Hematopoietic multipotent progenitor cell treated with erythropoietin and hydrocortisone succinate and interleukin-3 and kit ligand, for 8 days (in vitro differentiated cells): Measurements from ENCODE around the gene C10orf62.
"Not testable (repeated sequence)": the region's sequence is repeated elsewhere in the genome, so short reads cannot be mapped to it uniquely, and the experiment has no call there.

Experiments used
- DNase-seq: peaks from one replicate; pipeline ENCODE4 v3.0.0-alpha.2; 2015

Gene C10orf62

GRCh38 chr10:97632949-97633884 is 43.7 kb downstream of the C10orf62 start, which contains the start of gene MORN4:
MORN4 (minus strand) TSS chr10:97633500; CDS start chr10:97619653, 13,847 bp downstream.
- DNase-seq, result peak; percentile 94

GRCh38 chr10:97633921-97634320 is 44.4 kb downstream of the C10orf62 start:
- peak; percentile 68 for DNase-seq

GRCh38 chr10:97635577-97635976 is 46.1 kb downstream of the C10orf62 start:
- DNase-seq, result no peak

GRCh38 chr10:97639090-97639489 is 49.6 kb downstream of the C10orf62 start:
- not testable (repeated sequence) for DNase-seq

GRCh38 chr10:97640174-97640867 is 50.8 kb downstream of the C10orf62 start, which contains the start of gene PI4K2A:
PI4K2A (plus strand) TSS chr10:97640671; CDS start chr10:97640743, 72 bp downstream.
- peak; percentile 99 for DNase-seq
